G401.6 (cell line): ENCODE measurements around the gene PYCARD.
"Not testable (repeated sequence)": the region's sequence is repeated elsewhere in the genome, so short reads cannot be mapped to it uniquely, and the experiment has no call there.

Experiments
- FAIRE-seq: peaks from 2 replicates; lab custom pipeline; 2012; peaks lifted over from hg19 to GRCh38; lab: Jason Lieb, UNC

Gene PYCARD

GRCh38 chr16:31190818-31191444, 11.6 kb downstream of the PYCARD start:
- FAIRE-seq: no peak

DNA sequence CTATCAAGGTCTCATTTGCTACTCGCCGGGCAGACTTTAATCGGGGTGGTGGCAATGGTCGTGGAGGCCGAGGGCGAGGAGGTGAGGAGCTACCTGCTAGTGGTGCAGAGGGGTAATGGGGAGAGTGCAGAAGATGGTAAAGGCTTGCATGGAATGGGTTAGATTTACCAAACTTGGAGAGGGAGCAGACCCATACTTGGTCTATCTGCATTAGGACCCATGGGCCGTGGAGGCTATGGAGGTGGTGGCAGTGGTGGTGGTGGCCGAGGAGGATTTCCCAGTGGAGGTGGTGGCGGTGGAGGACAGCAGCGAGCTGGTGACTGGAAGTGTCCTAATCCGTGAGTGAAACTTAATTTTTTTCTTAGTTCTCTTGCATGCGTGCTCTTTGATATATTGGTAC, 12.5 kb downstream of the PYCARD start:
- FAIRE-seq: no peak

DNA sequence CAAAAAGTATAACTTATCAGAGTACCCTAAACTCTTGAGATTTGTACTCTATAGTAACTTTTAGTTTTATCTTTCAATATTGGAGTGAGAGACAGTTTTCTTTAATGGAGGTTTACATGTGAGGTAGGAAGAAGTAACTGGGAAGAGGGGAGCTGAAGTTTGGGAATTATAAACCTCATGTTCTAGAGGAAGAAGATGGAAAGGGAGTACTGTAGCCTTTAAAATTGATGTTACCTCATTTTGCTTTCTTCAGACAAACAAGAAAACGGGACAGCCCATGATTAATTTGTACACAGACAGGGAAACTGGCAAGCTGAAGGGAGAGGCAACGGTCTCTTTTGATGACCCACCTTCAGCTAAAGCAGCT, 13.2 kb downstream of the PYCARD start:
- no peak for FAIRE-seq

GRCh38 chr16:31188450-31189411, 13.8 kb downstream of the PYCARD start:
- no peak for FAIRE-seq

DNA sequence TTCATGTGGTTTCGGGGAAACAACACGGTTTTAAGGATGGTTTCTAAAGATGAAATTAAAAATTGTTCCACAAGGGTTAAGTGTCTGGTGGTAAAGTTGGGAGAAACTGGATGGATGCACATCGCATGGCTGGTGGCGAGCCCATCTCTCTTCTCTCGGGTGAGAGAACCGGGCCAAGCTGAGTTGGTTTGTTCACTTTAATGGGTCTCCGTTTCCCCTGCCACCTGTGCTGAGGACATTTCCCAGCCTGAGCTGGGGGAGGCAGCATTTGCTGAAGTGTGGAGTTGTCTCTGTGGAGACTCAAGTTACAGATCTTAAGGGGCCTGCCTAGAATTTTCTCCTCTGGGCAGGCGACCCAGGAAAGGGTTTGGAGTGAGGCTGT, 14.8 kb downstream of the PYCARD start:
- FAIRE-seq: no peak

DNA sequence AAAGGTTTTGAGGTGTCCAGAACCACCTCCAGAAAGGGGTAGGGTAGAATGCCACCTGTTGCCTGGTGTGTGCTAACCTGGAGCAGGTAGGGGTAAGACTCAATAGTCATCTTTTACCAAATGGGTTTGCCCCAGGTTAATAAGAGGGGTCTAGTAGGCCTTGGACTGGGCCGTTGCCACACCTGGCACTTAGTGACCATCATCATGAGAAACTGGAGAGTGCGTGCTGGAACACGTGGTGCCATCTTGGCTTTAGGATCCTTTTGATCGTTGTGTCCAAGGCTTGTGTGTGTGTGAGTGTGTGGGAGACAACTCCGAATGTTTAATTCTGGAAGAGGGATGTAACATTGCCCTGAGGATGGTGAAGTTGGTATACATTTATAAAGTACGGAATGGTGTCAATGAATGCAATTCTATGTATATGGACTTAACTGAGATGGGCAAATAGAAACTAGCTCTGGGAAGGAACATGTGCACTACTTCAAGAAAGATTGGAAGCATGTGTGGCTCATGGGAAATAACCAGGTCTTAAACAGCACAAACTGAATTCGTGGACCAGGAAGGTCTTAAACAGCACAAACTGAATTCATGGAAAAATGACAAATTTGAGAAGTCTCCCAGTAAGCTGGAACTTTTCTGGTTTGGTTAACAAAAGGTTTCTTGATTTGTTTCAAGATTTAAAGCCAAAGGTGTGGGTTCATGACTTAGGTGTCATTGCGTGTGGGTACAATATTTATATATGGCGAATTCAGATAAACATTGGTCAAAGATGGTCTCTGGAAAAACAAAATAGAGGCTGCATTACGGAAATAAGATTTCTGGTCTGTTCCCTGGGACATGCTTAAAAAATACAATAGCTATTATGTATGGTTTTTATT, 15.4 kb downstream of the PYCARD start:
- FAIRE-seq: no peak

DNA sequence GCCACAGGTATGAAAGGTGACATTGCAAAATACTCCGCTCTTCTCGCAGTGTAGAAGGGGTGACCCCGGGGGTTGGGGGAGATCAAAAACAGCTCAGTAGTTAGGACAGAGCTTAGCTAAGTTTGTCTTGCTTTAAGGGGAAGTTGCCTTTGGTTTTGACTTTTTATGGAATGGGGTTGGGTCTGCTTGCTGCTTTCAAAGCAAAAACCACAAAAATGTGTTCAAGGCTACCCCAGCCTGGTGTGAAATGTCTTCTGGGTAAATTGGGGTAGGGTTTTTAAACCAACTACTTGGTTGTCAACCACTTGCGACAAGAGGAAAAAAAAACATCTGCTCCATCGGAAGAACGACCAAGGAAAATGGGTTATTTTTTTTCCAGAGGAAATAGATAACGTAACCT, 16.4 kb downstream of the PYCARD start:
- no peak for FAIRE-seq

DNA sequence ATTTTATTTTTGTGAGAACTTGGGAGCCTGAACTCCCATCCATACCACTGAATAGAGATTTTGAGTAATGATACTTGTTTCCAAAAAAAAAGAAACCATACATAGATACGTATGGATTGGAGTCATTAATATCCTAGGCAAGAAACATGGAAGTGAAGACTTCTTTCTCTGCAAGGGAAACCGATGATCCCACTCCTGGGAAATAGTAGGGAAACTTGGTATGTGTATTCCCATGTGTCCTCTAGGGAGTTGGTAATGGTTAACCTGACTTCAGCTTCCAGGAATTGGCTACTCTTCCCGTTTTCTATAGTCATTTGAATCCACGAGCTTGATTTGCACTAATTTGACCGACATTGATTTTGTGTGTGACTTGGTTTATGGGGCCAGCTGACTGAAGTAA, 17.2 kb downstream of the PYCARD start:
- FAIRE-seq: no peak

- no peak for FAIRE-seq
These were observed 17.7 kb downstream of the PYCARD start for GRCh38 chr16:31184888-31185287.

- no peak for FAIRE-seq
These were observed 18.8 kb downstream of the PYCARD start for GRCh38 chr16:31183432-31184428.

DNA sequence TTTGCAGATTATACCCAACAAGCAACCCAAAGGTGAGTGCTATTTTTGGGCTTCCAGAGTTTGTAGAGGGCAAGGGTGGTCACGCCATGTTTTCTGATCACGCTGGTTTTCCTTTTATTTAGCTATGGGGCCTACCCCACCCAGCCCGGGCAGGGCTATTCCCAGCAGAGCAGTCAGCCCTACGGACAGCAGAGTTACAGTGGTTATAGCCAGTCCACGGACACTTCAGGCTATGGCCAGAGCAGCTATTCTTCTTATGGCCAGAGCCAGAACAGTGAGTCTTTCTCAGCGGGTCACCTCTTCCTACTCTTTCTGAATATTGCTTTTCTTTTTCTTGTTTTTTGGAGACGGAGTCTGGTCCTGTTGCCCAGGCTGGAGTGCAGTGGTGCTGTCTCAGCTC, 20.2 kb downstream of the PYCARD start:
- no peak for FAIRE-seq

DNA sequence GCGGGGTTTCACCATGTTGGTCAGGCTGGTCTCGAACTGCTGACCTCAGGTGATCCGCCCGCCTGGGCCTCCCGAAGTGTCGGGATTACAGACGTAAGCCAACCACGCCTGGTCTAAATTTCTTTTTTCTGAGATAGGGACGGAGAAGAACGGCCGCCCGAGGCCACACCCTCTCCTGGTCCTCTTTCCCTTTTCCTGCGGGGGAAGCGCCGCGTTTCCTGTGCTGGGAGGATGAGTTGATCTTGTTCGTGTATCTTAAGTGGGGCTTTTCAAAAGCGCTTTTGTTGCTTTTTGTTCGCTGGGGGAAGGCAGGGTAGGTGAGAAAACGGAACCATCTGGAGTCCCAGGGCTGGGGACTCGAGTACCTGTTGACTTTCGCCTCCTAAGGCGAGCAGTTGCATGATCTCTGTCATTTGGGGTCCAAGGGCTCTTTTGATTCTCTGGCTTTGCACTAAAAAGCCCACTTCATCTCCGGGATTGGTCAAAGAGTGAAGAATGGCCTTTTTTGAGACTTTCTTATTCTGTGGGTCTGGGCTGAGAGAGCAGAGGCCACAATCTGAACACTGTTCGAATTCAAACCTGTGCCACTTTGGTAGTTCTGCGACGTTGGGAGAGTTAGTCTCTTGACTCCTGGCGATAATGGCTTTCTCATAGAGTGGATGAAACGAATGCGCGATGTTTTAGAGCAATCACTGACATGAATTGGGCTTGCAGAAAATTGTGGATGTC, 21.3 kb downstream of the PYCARD start:
- FAIRE-seq: no peak

DNA sequence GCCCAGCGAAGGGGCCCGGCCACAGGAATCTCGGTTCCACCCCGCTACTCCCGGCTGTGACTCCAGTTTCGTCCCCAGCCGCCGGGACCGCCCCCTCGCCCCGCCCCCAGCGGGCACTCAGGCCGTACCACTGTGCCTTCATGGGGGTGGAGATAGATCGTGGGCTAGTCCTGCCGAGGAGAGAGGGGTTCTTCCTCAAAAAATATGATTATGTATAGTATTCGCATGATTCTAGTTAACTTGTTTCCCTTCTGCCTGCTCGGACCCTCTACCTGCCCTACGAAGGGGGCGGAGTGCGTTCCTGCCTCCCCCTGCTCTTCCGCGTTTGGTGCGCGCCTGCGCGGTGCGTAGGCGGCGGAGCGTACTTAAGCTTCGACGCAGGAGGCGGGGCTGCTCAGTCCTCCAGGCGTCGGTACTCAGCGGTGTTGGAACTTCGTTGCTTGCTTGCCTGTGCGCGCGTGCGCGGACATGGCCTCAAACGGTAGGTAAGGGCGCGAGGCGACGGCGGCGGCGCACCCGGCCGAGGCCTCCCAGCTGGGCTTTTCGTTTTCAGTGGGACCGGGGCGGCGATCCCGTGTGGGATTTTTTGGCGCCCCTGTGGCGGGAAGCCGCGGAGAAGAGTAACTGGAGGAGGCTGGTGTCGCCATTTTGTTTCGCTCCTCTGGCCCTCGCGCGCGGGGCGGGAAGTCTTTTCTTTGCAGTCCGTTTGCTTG, 22.7 kb downstream of the PYCARD start, which contains the start of gene FUS:
TSS of gene FUS (plus strand) at position 393 of the 713 bp plus-strand sequence. CDS start at position 469, 76 bp downstream.
- peak; percentile 23 for FAIRE-seq

DNA sequence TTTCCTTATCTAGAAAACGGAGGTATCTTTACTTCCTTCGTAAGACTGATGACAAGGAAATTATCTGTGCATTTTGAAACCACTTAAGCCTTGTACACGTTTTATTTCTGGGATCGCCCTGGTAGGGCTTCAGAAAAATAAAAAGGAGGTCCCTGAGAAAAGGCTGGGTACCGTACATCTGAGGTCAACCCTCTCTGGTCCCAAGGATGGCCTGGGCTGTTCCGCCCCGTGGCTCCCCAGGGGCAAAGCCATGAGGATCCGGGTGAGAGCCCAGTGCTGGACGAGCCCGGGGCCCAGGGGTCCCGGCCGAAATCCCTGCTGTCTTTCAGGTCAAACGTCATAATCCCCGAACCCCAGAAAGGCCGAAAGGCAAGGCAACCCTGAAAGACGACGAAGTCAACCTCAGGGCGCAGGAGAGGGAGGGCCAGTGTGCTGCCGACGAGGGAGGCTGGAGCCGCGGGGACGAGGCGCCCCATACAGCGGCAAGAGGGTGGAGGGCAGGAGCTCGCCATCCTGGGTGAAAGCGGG, 23.3 kb downstream of the PYCARD start:
- no peak for FAIRE-seq

- FAIRE-seq: no peak
These were observed 25.4 kb downstream of the PYCARD start for GRCh38 chr16:31177136-31177535.

DNA sequence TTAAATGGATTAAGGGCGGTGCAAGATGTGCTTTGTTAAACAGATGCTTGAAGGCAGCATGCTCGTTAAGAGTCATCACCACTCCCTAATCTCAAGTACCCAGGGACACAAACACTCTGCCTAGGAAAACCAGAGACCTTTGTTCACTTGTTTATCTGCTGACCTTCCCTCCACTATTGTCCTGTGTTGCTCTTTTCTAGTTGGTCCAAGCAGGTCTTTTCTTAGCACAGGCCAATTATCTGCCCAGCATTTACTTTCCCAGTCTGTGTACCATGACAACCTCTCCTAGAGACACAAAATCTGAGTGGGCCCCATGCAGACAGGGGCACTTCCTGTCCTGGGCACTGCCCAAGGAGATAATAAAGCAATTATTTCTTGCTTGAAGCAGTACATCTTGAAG, 32.5 kb downstream of the PYCARD start:
- not testable (repeated sequence) for FAIRE-seq

- no peak for FAIRE-seq
These were observed 33.7 kb downstream of the PYCARD start for GRCh38 chr16:31168848-31169247.

GRCh38 chr16:31167315-31167714, 35.2 kb downstream of the PYCARD start:
- FAIRE-seq: no peak

- no peak for FAIRE-seq
These were observed 45.4 kb downstream of the PYCARD start for GRCh38 chr16:31157136-31157535.
